Activated T-helper 1 cell treated with anti-CD3 and anti-CD28 coated beads, Interleukin-2, amount 50 U/mL, for 16 hours (primary cell): ENCODE data around the gene LIME1.
"Not testable (repeated sequence)": the region's sequence is repeated elsewhere in the genome, so short reads cannot be mapped to it uniquely, and the experiment has no call there.

Experiments used
- DNase-seq, 2 donors: peaks; one replicate each; pipeline ENCODE4 v3.0.0-alpha.2; 2020; ENCODE audit warnings: low read depth in 1 of 2, low spot score in 1 of 2

Gene LIME1

GRCh38 chr20:63707558-63708300 is 28.7 kb upstream of the LIME1 start, which contains the start of the genes ARFRP1 and ZGPAT:
TSS of gene ARFRP1 (minus strand) at chr20:63707976. CDS start at chr20:63707091, 885 bp downstream.
TSS of gene ZGPAT (plus strand) at chr20:63708039. CDS start at chr20:63708581, 542 bp downstream.
- DNase-seq = peak; percentile 69 to 86

GRCh38 chr20:63708301-63709148 is 27.9 kb upstream of the LIME1 start:
- DNase-seq = no peak

GRCh38 chr20:63709149-63709527 is 27.3 kb upstream of the LIME1 start:
- no peak for DNase-seq

- DNase-seq = no peak
Observed at GRCh38 chr20:63711085-63711645, 25.3 kb upstream of the LIME1 start.

- DNase-seq = no peak
Observed at GRCh38 chr20:63712191-63712590, 24.3 kb upstream of the LIME1 start.

GRCh38 chr20:63714858-63715257 is 21.6 kb upstream of the LIME1 start:
- no peak for DNase-seq

- no peak for DNase-seq
Observed at GRCh38 chr20:63718996-63719395, 17.5 kb upstream of the LIME1 start.

GRCh38 chr20:63722967-63723622 is 13.4 kb upstream of the LIME1 start:
- DNase-seq = not testable (repeated sequence)

- DNase-seq = not testable (repeated sequence)
Observed at GRCh38 chr20:63730189-63730733, 6.2 kb upstream of the LIME1 start.

GRCh38 chr20:63731410-63731809 is 5.1 kb upstream of the LIME1 start:
- no peak for DNase-seq

GRCh38 chr20:63732118-63733095 is 4.1 kb upstream of the LIME1 start:
- DNase-seq = no peak

- no peak for DNase-seq
Observed at GRCh38 chr20:63733117-63733516, 3.3 kb upstream of the LIME1 start.

GRCh38 chr20:63733579-63734081 is 2.8 kb upstream of the LIME1 start:
- DNase-seq = no peak

GRCh38 chr20:63734111-63734945 is 2.1 kb upstream of the LIME1 start:
- DNase-seq = no peak

- DNase-seq = no peak
Observed at GRCh38 chr20:63734946-63735858, 1.3 kb upstream of the LIME1 start.

GRCh38 chr20:63736893-63737694 is 630 bp downstream of the LIME1 start:
- DNase-seq = peak in 1 of 2 donors; percentile 44

GRCh38 chr20:63737695-63737944 is 1.2 kb downstream of the LIME1 start:
- no peak for DNase-seq
